Activated CD4-positive, alpha-beta T cell treated with anti-CD3 and anti-CD28 coated beads, Interleukin-2, amount 50 U/mL, for 24 hours (primary cell): ENCODE results near the gene ZC2HC1C.

ENCODE experiments used
- DNase-seq, 2 donors: peaks; one replicate each; pipeline ENCODE4 v3.0.0-alpha.2; 2020; ENCODE audit warnings: low read depth in 1 of 2, low spot score in 1 of 2

The ZC2HC1C gene, protein sequence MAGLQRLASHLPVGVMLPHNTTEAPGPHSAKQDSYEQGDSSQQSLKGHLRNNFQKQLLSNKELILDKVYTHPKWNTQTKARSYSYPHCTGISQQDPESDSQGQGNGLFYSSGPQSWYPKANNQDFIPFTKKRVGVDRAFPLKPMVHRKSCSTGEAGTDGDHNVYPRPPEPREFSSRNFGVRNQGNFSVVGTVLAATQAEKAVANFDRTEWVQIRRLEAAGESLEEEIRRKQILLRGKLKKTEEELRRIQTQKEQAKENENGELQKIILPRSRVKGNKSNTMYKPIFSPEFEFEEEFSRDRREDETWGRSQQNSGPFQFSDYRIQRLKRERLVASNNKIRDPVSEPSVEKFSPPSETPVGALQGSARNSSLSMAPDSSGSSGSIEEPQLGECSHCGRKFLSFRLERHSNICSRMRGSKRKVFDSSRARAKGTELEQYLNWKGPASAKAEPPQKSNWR

DNA sequence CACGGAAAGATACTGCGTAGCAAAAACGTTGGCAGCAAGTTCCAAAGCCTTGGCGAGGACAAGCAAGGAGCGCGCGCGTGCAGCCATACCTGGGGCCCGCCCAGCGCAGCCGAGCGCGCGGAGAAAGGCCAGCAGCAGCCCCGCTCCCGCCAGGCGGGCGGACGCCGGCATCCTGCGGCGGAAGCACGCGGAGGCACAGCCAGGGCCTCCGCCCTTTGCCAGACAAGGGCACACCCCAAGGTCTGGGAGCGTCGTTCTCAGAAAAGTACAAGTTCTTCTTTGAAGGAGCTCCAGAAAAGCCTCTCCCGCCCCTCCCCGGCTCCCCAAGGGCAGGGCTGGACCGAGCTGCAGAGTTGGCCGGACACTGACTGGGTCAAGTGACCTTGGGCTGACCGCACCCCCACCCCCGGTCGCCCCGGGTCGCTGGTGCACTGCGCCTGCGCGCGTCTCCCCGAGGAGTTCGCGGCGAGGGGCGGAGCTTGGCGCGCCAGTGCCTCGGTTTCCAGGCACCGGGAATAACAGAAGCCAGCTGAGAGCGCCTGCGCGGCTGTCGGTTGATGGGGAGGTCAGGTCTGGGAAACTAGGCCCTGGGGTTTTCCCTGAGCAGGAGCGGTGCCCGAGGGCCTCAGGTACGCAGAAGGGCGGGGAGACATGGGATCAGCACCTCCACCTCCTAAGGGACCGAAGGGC lies at the start of gene ZC2HC1C:
Gene ZC2HC1C, plus strand, starts transcription at position 521 of the 690 bp plus-strand sequence. CDS start 933 bp downstream, outside the sequence.
- peak; percentile 38 to 52 for DNase-seq

DNA sequence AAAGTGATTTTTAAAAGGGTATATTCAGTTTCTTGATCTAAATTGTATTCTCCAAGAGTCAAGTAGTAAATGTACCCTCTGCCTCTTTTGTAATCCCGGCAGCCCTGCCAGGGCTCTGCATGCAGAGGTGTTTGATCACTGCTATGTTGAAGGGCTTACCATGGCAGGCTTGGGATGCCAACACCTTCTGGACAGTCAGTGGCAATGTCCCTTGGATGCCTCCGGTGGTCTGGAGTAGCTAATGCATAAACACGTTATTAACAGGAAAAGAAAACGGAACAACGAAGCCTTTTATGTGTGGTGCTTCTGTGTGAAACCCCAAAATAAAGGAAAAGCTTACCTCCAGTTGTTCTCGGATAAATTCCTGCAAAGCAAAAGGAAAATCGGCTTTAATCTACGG lies 46.8 kb upstream of the ZC2HC1C start:
- DNase-seq = no peak

DNA sequence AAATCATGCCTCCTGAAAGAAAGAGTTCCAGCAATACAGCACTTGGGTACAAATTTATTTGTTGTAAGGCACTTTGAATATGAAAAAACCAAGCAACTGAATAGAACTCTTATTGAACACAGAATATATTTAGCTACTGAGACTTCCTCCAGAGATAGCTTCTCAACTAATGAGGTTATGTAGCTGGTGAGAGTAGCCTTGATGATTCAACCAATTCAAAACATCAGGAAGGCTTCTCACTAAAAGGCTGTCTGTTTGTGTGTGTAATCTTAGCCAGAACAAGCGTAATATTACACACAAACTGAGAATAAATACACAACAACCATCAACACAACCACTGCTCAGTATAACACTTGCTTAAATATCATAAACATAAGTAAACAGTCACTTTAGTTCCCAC lies 46.3 kb upstream of the ZC2HC1C start:
- no peak for DNase-seq

DNA sequence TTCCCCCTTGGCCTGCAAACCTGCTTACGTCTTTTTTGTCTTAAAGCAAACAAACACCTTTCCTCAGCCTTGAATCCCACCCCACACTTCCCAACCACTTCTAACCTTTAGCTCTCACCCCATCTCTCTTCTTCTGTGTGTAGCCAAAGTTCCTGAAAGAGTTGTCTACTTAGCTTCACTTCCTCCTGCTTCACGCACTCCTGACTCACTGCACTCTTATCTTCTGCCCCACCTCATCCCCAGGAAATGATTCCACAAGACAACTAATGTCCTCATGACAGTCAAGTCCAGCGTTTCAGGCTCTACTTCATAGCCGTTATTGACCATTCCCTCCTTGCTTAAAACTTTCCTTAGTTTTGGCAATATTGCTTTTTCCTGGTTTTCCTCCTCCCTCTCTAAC lies 44.4 kb upstream of the ZC2HC1C start:
- no peak for DNase-seq

DNA sequence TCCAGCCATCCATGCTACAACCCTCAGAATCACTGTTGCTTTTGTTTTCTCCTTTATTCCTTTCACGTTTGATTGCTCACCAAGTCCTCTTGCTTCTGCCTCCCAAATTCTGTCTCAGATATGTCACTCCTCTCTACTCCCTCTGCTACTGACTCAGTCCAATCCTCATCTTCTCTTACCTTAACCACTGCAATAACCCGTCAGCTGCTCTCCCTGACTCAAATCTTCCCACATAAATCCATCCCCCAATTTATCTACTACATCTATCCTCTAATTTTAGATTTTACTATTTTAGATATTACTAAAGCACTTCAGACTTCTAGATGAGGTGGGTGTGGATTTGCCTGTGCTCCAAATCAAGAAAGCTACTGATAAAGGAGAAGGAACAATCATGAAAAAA lies 43.6 kb upstream of the ZC2HC1C start:
- no peak for DNase-seq

DNA sequence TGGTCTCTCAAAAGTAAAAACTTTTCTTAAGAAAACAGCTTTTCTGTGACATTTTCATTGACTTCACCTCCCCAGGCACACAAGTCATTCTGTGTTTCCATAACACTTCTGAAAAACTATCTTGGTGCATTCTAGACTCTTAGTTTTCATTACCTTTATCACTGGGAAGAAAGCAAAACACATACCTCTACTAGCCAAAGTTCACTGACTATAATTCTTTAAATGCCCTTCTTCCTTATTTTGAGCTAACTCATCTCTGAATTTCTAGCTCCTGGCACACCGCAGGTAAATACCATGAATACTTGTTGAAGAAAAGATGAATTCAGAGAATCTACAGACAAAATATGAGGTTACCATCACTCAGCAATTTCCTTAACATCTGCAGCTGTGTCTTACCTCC lies 39.3 kb upstream of the ZC2HC1C start:
- DNase-seq = no peak

DNA sequence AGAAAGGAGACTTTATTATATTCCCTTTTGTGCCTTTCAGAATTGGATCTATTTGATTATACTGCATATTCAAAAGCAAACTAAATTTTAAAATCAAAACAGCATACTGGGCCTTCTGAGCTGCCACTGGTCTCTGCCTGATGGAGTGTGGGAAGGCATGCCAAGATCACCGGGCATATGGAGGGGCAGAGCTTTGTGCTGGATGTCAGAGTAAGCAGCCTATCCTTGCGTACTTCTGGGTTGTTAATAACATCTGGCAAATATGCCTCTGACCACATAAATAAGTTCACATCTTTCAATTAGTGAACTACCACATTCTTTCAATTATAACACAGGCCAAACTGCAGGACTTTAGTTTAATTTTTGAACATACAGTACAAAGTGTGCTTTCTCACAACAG lies 36.5 kb upstream of the ZC2HC1C start:
- DNase-seq = no peak

DNA sequence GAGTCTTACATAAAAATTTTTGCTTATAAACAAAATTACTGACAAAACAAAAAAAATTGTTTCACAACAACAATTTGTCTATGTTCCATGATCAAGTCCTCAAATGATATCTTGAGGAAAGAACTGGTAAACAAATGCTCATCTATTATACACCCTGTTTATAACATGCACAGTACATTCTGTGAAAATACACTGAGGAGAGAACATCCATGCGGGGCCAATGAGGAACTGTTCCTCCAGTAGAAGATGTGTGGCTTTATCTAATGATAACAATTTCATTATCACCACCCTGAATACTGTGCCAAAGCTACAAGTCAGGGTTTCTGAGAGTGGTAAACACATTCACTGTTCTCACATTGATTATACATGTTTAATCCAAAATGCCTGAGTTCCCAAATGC lies 28.9 kb upstream of the ZC2HC1C start:
- no peak for DNase-seq

DNA sequence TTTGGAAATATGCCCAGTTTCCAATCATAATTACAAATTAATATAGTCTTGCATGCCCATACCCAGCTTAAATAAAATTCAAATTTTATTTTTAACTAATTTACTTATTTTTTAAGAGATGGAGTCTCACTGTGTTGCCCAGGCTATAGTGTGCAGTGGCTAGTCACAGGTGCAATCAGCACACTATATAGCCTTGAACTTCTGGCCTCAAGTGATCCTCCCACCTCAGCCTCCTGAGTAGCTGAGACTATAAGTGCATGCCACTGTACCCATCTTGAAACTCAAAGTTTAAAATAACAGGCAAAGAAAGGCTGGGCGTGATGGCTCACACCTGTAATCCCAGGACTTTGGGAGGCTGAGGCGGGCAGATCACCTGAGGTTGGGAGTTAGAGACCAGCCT lies 28.5 kb upstream of the ZC2HC1C start:
- DNase-seq = no peak

DNA sequence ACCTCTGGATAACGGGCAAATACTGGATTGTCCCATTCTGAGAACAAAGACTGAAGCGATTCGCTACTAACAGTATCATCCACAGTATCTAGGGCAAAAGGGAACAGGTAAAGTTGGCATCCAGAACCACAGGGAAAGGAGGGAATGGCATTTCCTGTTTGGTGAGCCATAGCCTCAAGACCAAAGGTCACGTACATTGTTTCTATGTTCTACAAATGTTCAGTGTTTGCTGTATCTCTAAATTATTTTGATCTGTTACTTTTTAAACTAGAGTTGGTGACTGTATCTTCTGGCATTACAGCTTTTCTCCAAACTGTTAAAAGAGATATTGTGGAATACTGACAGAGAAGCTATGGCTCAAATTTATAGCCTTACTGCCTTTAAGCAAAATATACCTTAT lies 27.8 kb upstream of the ZC2HC1C start:
- DNase-seq = no peak

DNA sequence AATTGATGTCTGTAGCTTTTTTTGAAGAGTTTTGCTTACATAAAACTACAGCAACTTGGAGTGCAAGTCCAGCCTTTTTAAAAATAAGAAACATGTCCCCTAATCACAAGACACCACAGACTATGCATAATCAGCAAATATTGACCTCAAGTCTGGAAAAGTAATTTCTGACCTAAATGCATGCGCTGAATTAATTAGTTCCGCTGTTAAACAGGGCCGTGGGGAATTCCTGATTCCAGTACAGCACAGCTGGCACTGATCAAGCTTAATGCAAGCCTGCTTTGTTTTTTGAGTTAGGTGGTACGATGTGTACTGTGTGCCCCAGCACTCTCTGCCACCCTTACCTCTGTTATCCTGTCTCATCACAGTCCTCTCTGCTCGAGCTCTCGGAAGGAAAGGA lies 27.4 kb upstream of the ZC2HC1C start:
- DNase-seq = no peak

DNA sequence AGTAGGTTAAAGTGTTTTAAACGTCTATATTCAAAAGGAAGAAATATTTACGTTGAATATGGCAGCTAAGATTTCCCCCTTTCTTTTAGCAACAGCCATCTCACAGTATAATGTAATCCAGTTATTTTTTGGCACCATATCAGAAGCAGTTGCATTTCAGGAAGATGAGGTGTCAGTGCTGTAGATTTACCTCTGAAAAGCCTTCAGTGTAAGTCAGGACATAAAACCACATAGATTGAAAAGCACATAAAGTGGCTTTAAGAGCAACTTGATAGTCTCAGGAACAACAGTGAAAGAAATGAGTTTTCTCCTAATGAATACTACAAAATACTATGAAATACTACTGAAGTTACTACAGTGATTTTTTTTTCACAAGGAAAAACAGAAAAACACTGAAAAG lies 25.1 kb upstream of the ZC2HC1C start:
- no peak for DNase-seq

DNA sequence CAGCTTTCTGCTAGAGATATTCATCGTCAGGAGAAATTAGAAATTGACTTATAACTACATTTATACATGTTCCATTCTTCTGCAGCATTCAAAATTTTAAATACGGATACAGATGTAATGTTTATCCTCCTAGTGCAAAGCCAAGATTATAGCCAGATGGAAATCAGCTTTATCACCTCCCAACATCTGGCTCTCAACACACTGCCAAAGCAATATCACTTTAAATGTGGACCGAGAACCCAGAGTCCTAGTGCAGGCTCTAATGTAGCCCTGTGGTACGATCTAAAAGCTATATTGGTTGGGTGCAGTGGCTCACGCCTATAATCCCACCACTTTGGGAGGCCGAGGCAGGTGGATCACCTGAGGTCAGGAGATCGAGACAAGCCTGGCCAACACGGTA lies 24.7 kb upstream of the ZC2HC1C start:
- no peak for DNase-seq

DNA sequence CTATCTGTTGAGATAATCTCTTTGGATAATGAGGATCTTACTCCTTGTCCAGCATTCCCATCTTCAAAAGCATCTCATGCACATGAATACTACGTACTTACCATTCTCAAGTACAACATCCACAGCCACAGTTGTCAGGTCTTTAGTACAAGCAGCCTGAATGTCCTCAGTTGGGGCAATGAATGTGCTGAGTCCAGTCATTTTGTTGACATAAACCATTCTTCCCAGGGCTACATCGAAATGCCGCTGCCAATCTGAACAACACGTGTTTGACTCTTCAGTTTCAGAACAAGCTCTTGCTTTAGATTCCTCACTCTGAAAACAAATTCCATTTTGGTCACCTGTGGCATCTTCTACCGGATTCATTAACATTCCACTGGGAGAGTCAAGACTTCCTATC lies 23.2 kb upstream of the ZC2HC1C start:
- DNase-seq = no peak

DNA sequence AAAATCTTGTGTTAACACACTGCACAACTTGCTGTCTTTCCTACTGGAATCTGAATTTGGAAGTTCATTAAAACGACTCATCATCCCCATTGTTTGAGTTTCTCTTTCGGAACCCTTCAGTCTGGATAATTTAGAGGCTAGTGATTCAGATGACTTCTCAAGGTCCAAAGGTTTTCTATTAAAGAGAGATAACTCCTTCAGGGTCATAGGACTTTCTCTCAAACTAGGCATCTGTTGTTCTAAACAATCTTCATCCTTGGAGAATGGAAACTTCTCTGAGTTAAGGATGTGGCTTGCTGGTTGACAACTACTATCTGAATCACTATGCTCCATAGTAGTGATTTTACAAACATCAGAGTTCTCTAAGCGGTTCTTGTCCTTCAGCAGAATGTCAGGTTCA lies 22.5 kb upstream of the ZC2HC1C start:
- no peak for DNase-seq

DNA sequence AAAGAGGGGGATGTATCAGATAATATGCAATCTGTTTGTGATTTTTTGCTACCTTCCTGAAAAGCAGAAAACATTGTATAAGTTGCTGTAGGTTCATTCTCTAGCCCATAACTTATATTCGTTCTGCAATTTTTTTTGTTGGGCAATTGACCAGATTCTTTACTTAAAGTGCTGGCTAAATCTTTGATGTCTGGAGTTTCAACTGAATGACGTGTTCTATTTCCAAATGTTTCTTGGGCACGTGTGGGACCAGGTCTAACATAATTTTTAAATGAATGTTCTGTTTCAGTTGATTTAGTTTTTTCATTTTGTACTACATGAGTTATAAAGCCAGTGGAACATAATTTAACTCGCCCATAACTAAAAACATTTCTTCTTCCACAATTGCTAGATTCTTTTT lies 21.9 kb upstream of the ZC2HC1C start:
- DNase-seq = no peak

DNA sequence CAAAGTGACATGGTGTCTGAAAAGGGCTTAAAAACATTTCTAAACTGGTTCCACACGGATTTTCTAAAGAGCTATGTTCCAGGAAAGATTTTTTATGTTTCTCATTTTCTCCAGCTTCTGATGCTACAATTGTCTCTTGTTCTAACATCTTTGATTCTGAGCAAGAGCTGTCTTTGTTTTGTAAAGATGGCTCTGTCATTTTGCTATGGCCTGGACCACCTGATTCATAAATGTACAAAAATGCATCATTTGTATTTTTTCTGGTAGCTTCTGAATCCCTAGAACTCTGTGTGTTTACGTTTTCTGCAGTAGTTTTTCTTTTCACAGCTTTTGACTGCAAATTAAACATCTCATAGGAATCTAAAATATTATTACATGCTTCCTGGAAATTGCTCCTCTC lies 21.3 kb upstream of the ZC2HC1C start:
- no peak for DNase-seq

DNA sequence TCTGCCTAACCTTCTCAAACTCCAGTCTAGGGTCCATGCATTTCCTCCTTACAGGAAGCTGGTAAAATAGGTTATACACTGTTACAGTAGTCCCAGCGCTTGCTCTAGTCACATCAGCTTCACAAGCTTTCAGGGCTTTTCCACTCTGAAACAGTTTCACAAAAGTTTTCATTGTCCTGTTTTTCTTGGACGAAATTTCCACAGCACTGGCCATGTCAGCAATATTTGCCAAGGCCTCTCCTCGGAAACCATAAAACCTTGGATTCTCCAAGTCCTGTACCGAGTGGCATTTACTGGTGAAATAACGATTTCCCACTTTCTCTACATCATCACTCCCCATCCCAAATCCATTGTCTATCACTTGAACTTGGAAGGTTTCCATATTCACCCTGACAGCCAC lies 20.3 kb upstream of the ZC2HC1C start:
- no peak for DNase-seq

DNA sequence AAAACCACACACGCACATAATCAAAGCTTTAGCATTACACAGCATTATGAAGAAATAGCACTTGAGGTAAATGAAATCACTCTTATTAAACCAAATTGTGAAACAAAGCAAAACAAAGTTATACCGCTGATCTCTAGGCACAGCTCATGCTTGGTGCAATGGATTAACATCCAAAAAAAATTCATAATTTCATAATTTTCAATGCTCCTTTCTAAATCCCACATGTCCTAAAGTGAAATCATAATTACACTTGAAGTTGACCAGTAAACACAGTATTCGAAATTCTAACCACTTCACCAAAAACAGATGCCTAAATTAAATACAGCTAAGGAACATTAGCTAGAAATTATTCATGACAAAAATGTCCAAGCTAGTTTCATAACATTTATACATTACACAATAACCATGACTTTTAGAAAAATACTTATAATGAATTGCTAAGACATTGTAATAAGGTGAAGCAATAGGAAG lies 19.7 kb upstream of the ZC2HC1C start:
- DNase-seq = no peak

DNA sequence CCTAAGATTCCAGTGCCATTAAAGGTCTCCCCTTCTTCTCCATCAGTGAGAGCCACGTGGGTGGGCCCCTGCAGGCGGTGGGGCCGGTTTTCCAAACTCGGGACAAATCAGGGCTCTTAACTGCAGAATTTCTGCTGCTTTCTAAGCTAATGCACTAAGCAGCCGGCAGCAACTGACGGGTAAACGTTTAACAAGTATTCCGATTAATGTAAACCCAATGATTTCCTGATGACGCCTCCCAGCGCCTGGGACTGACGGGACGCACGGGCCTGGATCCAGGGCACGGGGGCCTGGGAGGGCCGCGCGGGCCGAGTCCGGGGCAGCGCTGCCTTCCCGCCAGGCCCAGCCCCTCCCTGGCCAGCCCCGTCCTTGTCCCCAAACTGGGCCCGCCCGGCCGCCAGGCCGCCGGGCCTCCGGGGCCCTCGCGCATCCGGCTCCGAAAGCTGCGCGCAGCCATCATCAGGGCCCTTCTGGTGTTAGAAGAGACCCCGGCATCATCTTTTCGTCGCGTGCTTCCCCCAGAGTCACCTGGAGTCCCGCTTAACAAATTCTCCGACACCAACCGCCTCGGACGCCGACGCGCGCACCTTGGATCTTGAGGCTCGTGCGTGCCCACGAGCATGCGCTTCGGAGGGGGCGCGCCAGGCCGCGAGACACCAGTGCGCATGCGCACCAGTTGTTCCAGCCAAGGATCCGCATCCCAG lies 18.4 kb upstream of the ZC2HC1C start, which contains the start of gene MLH3:
Gene MLH3, minus strand, starts transcription at position 616 of the 704 bp plus-strand sequence. CDS start 1,812 bp downstream, outside the sequence.
- peak; percentile 56 to 68 for DNase-seq

DNA sequence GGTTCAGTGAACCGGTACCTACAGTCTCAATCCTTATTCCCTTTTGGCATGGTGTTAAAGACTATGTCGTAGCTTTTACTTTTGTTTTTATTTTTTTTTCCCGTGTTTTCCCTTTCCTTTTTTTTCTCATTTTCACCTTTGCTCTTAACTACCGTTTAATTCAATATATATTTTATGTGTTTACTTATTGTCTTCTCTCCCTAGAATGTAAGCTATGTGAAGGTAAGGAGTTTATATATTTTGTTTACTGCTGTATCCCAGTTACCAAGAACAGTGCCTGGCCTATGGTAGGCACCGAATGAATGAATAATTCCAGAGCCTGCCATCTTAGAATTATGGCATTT lies 17.9 kb upstream of the ZC2HC1C start:
- no peak for DNase-seq
